Large intestine (tissue), 3 donors: ENCODE measurements around the gene CYP26A1. TPM values are rescaled to one million over a fixed set of nuclear protein-coding genes. Genes with fewer than 3 reads are reported as not detected.

Source experiments
- DNase-seq, 2 donors: peaks; one replicate each; pipeline versions ENCODE4 v3.0.0 to v3.0.0-alpha.2; 2013
- H3K27ac ChIP-seq: one replicate; pipeline ENCODE4 v1.5.1; 2013; ENCODE audit warnings: low read length
- H3K27me3 ChIP-seq: 2 replicates; pipeline ENCODE4 v1.6.1; 2013; ENCODE audit warnings: low read length; ENCODE audit not compliant: control insufficient read depth, insufficient read depth
- H3K36me3 ChIP-seq: 2 replicates; pipeline ENCODE4 v1.6.1; 2013; ENCODE audit warnings: low read length; ENCODE audit not compliant: control insufficient read depth, insufficient read depth
- H3K4me1 ChIP-seq: one replicate; pipeline ENCODE4 v1.6.1; 2013; ENCODE audit warnings: low read length; ENCODE audit not compliant: control insufficient read depth, insufficient read depth
- H3K4me3 ChIP-seq: one replicate; pipeline ENCODE4 v1.5.1; 2013; ENCODE audit warnings: low read length
- H3K9me3 ChIP-seq: one replicate; pipeline ENCODE4 v1.6.1; 2013; ENCODE audit warnings: mild to moderate bottlenecking, low read depth, low read length, moderate library complexity; ENCODE audit not compliant: control insufficient read depth
- WGBS: methylation state at CpG from one replicate; pipeline ENCODE4 v1.1.5; 2013; ENCODE audit warnings: low lambda C conversion rate; ENCODE audit not compliant: insufficient coverage; 5-methylcytosine and 5-hydroxymethylcytosine counted together
- polyA plus RNA-seq: library from polyadenylated mRNA; unstranded; fragments of 120-200 nt; gene quantifications from one replicate; pipeline ENCODE4 v1.2.1, GENCODE V29; 2013

Gene CYP26A1
- polyA plus RNA-seq, 1 donor: 0.09 TPM

DNA sequence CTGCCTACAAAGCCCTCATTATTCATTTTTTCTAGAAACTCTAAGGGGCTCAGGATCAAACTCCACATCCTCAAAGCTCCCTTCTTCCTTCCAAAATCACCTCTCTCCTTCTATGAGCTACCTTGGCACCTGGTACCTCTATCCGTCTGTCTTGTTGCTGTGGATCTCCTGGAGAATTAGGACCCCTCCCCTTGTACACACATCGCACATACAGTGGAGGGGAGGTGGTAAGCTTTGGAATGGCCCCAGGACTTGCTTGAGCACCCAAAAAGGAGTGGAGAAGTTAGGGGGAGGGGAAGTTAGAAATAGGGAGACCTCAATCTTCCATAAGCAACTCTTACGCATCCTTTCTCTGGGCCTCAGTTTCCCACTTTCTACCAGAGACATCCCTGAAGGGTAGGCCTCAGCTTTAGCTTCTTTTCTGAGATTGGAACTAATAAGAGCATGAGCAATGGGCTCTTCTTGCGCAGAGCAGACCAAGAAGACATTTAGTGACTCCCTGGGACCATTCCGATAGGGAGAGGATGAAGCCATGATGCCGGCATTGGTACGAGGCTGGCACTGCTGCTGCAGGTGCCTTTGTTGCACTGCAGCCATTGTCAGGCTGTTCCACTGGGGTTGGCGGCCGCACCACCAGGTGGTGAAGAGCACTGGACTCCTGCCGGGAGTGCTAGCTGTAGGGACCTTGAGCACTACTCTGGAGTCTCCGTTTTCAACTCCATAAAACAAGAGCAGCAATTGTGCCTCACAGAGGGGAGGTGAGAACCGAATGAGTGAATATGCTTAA lies 8.6 kb upstream of the CYP26A1 start:
- DNase-seq: no peak
- Histone ChIP-seq H3K27ac (no peak overlapping the region), H3K4me3 (no peak overlapping the region), H3K4me1 (peaks cover 15% of the 10 kb centered on the region), H3K27me3 (peaks cover 100% of the 10 kb centered on the region), H3K36me3 (no peaks in the 10 kb centered on the region), H3K9me3 (peaks cover 9% of the 10 kb centered on the region)
- WGBS: no CpG with 5 or more reads among the region's 12 CpGs

DNA sequence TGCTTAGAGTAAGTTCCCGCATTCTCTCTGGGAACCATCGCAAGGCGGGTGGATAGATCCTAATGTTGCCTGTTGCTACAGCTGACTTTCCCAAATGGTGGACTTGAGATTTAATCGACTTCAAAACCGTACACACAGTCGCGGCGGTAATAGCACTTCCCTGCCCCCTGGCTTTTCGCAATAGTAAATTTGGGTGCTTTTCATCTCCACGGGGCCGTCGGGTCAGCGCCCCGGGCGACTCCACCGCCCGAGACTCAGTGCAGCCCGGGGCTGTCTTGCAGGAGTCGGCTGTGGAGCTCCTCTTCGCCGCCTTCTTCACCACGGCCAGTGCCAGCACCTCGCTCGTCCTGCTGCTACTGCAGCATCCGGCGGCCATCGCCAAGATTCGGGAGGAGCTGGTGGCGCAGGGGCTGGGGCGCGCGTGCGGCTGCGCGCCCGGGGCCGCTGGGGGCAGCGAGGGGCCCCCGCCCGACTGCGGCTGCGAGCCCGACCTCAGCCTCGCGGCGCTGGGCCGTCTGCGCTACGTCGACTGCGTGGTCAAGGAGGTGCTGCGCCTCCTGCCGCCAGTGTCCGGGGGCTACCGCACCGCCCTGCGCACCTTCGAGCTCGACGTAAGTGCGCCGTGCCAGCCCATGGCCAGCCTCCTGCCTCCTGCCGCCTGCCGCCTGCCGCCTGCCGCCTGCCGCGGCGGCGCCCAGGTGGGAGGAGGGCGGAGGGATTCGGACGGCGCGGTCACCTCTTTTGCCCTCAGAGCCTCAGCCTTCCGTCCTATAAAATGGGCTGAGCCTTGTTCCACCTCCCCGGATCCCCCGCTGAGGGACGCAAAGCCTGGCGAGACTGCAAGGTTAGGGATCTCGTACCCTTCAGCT lies 7.8 kb upstream of the CYP26A1 start:
- H3K4me1 ChIP-seq: peaks cover 10% of the 10 kb centered on the region
- H3K9me3 ChIP-seq: peaks cover 7% of the 10 kb centered on the region
- H3K27me3 ChIP-seq: peaks cover 100% of the 10 kb centered on the region
- WGBS: no CpG with 5 or more reads among the region's 81 CpGs
- DNase-seq: no peak
- no peak overlapping the region for H3K4me3 ChIP-seq
- H3K36me3 ChIP-seq: no peaks in the 10 kb centered on the region
- H3K27ac ChIP-seq: no peak overlapping the region

DNA sequence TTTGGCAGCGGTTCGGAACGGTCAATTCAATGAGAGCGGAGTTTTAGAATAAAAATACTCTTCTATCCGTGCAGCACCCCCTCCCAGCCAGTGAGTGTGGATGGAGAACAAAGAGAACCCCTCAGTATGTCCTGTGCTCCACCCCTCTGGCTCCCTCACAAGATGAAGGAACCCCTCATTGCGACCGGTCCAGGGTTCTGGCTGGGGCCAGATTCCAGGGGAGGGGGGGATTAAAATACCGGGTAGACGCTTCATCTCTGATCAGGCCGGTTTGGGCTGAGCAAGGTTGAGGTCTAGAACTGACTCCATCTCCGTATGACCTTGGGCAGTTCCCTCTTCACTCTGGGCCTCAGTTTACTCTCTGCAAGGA lies 7.2 kb upstream of the CYP26A1 start:
- Histone ChIP-seq H3K27me3 (peaks cover 98% of the 10 kb centered on the region), H3K27ac (no peak overlapping the region), H3K4me3 (no peak overlapping the region), H3K4me1 (peaks cover 10% of the 10 kb centered on the region), H3K9me3 (peaks cover 3% of the 10 kb centered on the region), H3K36me3 (no peaks in the 10 kb centered on the region)
- DNase-seq: no peak
- WGBS: no CpG with 5 or more reads among the region's 11 CpGs

DNA sequence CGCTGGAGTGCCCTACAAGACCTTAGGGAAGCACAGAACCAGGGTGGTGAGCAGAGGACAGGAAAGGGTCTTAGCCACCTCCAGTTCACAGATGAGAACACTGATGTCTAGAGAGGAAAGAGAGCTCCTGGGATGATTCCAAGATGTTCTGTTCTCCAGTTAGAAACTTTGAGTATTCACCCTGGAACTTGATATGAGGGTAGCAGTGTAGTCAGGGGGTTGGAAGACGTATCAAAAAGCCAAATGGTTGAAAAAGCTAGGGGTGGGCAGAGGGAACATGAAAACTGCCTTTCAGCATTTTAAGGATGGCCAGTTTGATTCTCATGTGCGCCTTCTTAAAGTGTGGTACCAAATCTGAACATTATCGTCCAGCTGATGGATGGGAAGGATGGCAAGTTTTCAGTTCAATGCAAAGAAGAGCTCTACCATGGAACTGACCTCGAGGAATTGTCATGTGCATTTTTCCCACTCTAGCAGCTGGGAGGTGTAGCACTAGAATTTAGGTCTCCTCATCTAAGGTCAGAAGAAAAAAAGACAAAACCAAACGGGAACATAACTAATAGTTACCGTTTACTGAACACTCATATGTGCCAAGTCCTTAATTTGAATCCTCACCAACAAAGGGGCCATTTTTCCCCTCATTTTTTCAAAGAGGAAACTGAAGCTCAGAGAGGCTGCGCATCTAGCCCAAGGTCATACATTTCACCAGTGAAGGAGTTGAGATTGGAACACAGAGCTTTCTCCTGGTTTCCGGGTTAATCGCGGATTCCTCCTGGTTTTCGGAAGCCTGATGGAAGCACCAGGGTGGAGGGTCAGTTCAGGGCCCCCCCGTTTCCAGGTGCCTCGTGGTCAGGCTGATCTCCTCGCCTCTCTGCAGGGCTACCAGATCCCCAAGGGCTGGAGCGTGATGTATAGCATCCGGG lies 6.0 kb upstream of the CYP26A1 start:
- Histone ChIP-seq H3K27ac (no peak overlapping the region), H3K9me3 (peaks cover 3% of the 10 kb centered on the region), H3K4me3 (no peak overlapping the region), H3K4me1 (peaks cover 6% of the 10 kb centered on the region), H3K27me3 (peaks cover 98% of the 10 kb centered on the region), H3K36me3 (no peaks in the 10 kb centered on the region)
- 21% methylated on average over 2 of the region's 17 CpGs for WGBS
- DNase-seq: no peak

DNA sequence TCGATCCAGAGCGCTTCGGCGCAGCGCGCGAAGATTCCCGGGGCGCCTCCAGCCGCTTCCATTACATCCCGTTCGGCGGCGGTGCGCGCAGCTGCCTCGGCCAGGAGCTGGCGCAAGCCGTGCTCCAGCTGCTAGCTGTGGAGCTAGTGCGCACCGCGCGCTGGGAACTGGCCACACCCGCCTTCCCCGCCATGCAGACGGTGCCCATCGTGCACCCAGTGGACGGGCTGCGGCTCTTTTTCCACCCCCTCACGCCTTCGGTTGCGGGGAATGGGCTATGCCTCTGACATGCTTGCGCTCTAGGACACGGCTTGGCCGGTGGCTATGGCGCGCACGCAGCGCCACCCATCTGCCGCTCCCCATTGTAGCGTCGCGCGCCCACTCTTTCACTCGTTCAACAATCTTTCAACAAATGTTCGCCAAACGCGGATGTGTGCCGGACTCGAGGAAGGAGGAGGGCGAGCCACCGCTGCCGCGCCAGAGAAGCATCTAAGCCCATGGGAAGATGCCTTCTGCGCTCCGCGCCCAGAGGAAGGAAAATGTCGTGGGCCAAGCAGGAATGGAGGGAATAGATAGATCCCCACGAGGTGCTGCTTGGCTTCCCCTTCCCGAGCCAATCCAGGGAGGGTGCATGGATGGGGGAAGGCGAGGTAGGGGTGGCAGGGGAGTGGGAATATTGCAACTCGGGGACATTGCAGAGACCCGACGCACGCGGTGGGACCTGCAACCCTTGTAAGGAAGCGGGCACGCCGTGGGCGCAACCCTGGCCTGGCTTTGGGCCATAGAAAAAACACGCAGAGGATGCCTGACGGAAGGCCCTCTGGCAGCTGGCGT lies 5.1 kb upstream of the CYP26A1 start:
- Histone ChIP-seq H3K36me3 (no peaks in the 10 kb centered on the region), H3K27me3 (peaks cover 98% of the 10 kb centered on the region), H3K27ac (no peak overlapping the region), H3K4me1 (peaks cover 13% of the 10 kb centered on the region), H3K9me3 (peaks cover 3% of the 10 kb centered on the region), H3K4me3 (no peak overlapping the region)
- peak in 1 of 2 donors; percentile 64 for DNase-seq
- WGBS: no CpG with 5 or more reads among the region's 73 CpGs

DNA sequence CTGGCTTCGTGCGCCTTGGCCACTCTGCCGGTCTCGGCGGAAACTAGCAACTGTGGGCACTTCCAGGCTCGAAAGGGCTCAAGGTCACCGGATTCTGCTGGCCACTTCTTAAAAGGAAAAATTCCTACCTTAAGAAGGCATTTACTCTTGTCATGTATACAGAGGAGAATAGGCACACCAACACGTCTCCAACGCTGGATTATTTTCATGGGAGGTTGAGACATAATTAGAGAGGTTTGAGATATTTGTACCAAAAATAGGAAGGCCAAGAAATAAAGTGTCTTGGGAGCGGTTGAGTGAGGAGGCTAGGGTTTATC lies 4.5 kb upstream of the CYP26A1 start:
- peaks cover 98% of the 10 kb centered on the region for H3K27me3 ChIP-seq
- H3K9me3 ChIP-seq: peaks cover 3% of the 10 kb centered on the region
- DNase-seq: no peak
- no peaks in the 10 kb centered on the region for H3K36me3 ChIP-seq
- 40% methylated on average over 1 of the region's 10 CpGs for WGBS
- H3K27ac ChIP-seq: no peak overlapping the region
- peaks cover 13% of the 10 kb centered on the region for H3K4me1 ChIP-seq
- H3K4me3 ChIP-seq: no peak overlapping the region

DNA sequence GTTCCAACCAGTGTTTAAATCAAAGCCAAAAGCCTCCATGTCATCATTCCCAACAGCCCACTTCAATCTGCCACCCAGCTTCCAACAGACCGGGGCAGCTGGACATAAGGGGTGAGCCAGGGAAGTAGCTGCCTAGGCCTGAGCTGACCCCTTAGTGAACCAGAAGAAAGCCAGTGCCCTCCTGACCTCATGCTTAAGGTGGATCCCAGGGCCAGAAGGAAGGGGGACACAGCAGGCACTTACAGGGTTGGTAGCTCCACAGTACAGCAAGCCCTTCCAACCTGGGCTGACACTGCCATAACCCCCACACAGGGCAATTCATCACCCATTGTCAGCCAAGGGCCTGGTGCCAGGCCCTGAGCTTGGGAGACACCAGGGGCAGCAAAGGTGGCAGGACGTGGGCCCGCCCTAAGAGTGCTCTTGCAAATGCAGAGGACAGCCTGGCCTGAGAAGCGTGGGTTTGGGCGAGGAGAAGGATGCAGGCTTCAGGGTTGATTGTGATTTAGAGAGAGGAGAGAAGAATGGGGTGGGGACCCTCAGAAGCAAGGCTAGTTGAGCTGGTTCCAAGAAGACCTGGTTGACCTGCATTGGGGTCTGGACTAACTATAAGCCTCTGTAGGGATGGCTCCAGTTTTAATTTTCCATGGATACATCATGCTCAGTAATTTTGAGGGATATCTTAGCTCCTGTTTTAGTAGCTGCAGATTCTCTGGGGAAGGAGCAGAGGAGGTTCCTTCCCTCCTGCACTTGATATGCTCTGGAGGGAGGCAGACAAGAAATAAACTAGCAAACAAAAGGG lies 3.1 kb upstream of the CYP26A1 start:
- no CpG with 5 or more reads among the region's 5 CpGs for WGBS
- H3K27ac ChIP-seq: no peak overlapping the region
- H3K4me1 ChIP-seq: peaks cover 24% of the 10 kb centered on the region
- H3K36me3 ChIP-seq: no peaks in the 10 kb centered on the region
- no peak for DNase-seq
- peaks cover 98% of the 10 kb centered on the region for H3K27me3 ChIP-seq
- H3K9me3 ChIP-seq: peaks cover 3% of the 10 kb centered on the region
- H3K4me3 ChIP-seq: no peak overlapping the region

DNA sequence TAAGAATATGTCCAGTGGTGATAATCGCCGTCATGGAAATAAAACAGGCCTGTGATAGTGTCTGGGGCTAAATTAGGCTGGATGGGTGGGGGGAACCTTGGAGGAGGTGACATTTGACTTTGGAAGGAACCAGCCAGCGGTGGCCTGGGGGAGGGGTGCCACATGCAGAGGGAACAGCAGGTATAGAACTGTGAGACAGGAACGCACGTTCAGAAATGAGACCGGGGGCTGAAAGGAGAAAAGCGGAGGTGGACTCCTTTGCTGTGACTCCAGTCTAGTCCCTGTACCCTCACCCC lies 2.6 kb upstream of the CYP26A1 start:
- Histone ChIP-seq H3K36me3 (no peaks in the 10 kb centered on the region), H3K9me3 (no peaks in the 10 kb centered on the region), H3K27me3 (peaks cover 99% of the 10 kb centered on the region), H3K27ac (no peak overlapping the region), H3K4me3 (no peak overlapping the region), H3K4me1 (peaks cover 23% of the 10 kb centered on the region)
- no peak for DNase-seq
- 53% methylated on average over 3 of the region's 7 CpGs for WGBS

DNA sequence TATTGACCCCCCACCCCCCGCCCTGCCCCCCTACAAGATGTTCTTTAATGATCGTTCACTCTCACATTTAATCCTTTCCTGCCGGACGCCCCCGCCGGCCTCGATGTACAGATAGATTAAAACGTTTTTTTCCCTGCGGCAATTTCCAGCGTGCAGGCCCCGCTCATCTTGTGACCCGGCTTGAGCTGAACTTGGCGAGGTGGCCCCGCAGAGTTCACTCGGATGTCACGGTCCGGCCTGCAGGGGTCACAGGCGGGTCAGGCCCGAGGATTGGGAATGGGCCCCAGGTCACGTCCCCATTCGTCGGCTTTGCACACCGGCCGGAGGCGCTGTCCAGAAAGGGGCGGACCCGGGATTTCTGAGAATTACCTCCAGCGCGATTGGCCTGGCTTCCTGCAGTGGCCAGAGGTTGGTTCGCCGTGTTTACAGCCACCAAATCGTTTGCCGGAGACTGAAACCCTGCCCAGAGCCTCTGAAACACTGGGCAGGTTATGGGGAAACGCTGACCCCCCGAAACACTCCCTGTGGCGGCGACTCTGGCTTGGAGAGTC lies 1.9 kb upstream of the CYP26A1 start:
- DNase-seq: peak in 1 of 2 donors; percentile 46
- H3K27ac ChIP-seq: no peak overlapping the region
- no peaks in the 10 kb centered on the region for H3K9me3 ChIP-seq
- H3K27me3 ChIP-seq: peaks cover 99% of the 10 kb centered on the region
- no peaks in the 10 kb centered on the region for H3K36me3 ChIP-seq
- H3K4me1 ChIP-seq: peaks cover 23% of the 10 kb centered on the region
- no CpG with 5 or more reads among the region's 37 CpGs for WGBS
- H3K4me3 ChIP-seq: peak overlapping the region; percentile 39
